Activated CD4-positive, alpha-beta T cell treated with anti-CD3 and anti-CD28 coated beads, Interleukin-2, amount 50 U/mL, for 24 hours (primary cell): ENCODE measurements around the gene LXN.

ENCODE experiments used
- DNase-seq, 2 donors: peaks; one replicate each; pipeline ENCODE4 v3.0.0-alpha.2; 2020; ENCODE audit warnings: low read depth in 1 of 2, low spot score in 1 of 2

Gene LXN

GRCh38 chr3:158671821-158672214, 630 bp downstream of the LXN start:
- no peak for DNase-seq

GRCh38 chr3:158668506-158668905, 3.9 kb downstream of the LXN start:
- no peak for DNase-seq

GRCh38 chr3:158666416-158666815, 6.0 kb downstream of the LXN start:
- DNase-seq = no peak

- DNase-seq = no peak
Observed at GRCh38 chr3:158663832-158664231, 8.6 kb downstream of the LXN start.

GRCh38 chr3:158663246-158663645, 9.2 kb downstream of the LXN start:
- DNase-seq = no peak

GRCh38 chr3:158660711-158661110, 11.7 kb downstream of the LXN start:
- DNase-seq = no peak

GRCh38 chr3:158659454-158660237, 12.8 kb downstream of the LXN start:
- peak in 1 of 2 donors; percentile 31 for DNase-seq

- no peak for DNase-seq
Observed at GRCh38 chr3:158658889-158659288, 13.6 kb downstream of the LXN start.

GRCh38 chr3:158652463-158652862, 20.0 kb downstream of the LXN start:
- no peak for DNase-seq

GRCh38 chr3:158651192-158651591, 21.3 kb downstream of the LXN start:
- DNase-seq = no peak

GRCh38 chr3:158649791-158650190, 22.7 kb downstream of the LXN start:
- no peak for DNase-seq

- DNase-seq = peak; percentile 76 to 86
Observed at GRCh38 chr3:158644345-158644908, 28.0 kb downstream of the LXN start, which contains the start of gene GFM1. Gene GFM1 (plus strand): TSS chr3:158644527. CDS start chr3:158644635, 108 bp downstream.

GRCh38 chr3:158642474-158643210, 29.8 kb downstream of the LXN start:
- DNase-seq = no peak

- no peak for DNase-seq
Observed at GRCh38 chr3:158642005-158642404, 30.4 kb downstream of the LXN start.

- DNase-seq = no peak
Observed at GRCh38 chr3:158640646-158641045, 31.8 kb downstream of the LXN start.

GRCh38 chr3:158631981-158632380, 40.5 kb downstream of the LXN start:
- DNase-seq = no peak

- DNase-seq = no peak
Observed at GRCh38 chr3:158625881-158626280, 46.6 kb downstream of the LXN start.

- DNase-seq = no peak
Observed at GRCh38 chr3:158617982-158618875, 54.2 kb downstream of the LXN start.
